Measurements from ENCODE around the gene KIDINS220.

KIDINS220 gene

DNA sequence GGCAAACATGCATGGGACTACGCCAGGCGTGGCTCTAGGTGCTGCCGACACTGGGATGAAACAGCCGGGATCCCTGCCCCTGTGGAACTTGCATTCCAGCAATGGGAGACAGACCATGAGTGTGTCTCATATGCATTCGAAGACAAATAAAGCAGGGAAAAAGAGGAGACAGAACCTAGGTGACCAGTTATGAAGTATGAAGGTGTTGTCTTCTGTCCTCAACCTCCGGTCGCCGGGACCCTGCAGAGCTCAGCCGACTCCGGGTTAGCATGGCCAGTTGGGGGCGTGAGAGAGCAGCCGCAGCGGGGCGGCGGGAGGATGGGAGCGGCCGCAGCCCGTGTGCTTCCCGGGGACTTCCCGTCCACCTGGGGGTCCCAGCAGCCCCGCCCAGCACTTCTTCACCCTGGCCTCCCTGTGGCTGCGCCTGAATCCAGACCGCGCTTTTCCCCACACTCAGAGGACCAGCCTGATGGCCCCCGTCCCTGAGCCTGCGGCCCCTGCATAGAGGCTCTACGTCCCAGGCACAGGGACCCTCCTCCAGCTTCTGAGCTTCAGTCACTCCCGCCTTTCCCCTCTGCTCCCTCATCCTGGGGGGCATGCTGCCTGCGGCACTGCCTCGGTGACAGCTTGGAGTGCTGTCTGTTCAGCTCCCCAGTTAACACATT lies 144.1 kb downstream of the KIDINS220 start:
- TF ChIP-seq ZBTB7A (IDR thresholded peaks at IDR 0.05; ENCODE audit: low read depth), result peak; percentile 33; the same call in 1 of the 2 replicates
- TF ChIP-seq TAF1 (IDR thresholded peaks at IDR 0.05; ENCODE audit: low read depth), result no peak
- TF ChIP-seq CEBPB (IDR thresholded peaks at IDR 0.05), result no peak
- TF ChIP-seq EP300 (IDR thresholded peaks at IDR 0.05; ENCODE audit: borderline replicate concordance), result no peak
- peak; percentile 55; the same call in 1 of the 2 replicates for TF ChIP-seq RAD21 (IDR thresholded peaks at IDR 0.05; ENCODE audit: low read depth)

DNA sequence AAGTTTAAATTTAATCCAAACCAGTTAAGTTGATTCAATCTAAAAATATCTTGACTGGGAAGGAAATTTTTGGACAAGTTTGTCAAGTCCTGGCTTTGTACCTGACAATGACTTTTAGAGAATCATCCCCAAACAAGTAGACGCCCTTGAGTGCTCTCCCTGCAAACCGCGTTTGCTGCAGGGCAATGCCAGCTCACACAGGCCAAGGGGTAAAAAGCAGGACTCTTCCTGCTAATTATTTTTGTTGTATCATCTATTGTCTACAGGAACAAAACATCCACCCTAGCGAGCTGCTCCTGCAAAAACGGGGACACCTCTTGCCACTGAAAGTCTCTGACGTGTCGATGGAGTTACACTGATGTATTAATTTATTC lies 144.6 kb downstream of the KIDINS220 start:
- TF ChIP-seq EP300 (IDR thresholded peaks at IDR 0.05; ENCODE audit: borderline replicate concordance), result no peak
- TF ChIP-seq, protein P1, sequence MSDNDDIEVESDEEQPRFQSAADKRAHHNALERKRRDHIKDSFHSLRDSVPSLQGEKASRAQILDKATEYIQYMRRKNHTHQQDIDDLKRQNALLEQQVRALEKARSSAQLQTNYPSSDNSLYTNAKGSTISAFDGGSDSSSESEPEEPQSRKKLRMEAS (IDR thresholded peaks at IDR 0.05), result no peak
- TF ChIP-seq, protein P2, sequence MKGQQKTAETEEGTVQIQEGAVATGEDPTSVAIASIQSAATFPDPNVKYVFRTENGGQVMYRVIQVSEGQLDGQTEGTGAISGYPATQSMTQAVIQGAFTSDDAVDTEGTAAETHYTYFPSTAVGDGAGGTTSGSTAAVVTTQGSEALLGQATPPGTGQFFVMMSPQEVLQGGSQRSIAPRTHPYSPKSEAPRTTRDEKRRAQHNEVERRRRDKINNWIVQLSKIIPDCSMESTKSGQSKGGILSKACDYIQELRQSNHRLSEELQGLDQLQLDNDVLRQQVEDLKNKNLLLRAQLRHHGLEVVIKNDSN (IDR thresholded peaks at IDR 0.05), result no peak
- TF ChIP-seq YY1 (IDR thresholded peaks at IDR 0.05; ENCODE audit: low read depth), result no peak
- no peak for TF ChIP-seq TCF12 (IDR thresholded peaks at IDR 0.05; ENCODE audit: low read depth)

DNA sequence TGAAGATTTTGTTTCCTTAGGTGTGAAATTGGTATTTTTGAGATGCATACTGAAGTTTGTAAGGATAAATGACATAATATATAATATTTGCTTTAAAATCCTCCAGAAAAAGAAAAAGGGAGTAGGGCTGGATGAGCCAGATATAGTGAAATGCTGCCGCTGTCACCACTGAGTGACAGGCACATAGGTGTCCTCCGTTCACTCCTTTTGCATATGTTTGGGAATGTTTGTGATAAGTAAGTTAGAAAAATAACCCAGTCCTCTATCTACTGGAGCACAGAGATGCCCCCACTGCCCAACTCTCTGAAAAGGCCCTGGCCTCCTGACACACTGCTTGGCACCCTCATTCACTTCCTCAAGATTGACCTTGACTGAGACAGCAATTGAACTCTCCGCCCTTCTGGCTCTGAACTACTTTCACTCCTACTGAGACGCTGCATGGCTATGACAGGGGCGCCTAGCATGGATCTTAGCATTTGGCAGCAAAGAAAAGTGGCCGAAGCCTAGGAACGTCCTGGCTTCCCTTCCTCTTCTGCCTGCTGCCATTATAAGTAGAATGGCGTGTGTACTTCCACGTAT lies 145.5 kb downstream of the KIDINS220 start:
- TF ChIP-seq TEAD4 (IDR thresholded peaks at IDR 0.05), result no peak
- TF ChIP-seq CREB1 (IDR thresholded peaks at IDR 0.05; ENCODE audit: low read depth), result no peak
- no peak for TF ChIP-seq TCF12 (IDR thresholded peaks at IDR 0.05; ENCODE audit: low read depth)

DNA sequence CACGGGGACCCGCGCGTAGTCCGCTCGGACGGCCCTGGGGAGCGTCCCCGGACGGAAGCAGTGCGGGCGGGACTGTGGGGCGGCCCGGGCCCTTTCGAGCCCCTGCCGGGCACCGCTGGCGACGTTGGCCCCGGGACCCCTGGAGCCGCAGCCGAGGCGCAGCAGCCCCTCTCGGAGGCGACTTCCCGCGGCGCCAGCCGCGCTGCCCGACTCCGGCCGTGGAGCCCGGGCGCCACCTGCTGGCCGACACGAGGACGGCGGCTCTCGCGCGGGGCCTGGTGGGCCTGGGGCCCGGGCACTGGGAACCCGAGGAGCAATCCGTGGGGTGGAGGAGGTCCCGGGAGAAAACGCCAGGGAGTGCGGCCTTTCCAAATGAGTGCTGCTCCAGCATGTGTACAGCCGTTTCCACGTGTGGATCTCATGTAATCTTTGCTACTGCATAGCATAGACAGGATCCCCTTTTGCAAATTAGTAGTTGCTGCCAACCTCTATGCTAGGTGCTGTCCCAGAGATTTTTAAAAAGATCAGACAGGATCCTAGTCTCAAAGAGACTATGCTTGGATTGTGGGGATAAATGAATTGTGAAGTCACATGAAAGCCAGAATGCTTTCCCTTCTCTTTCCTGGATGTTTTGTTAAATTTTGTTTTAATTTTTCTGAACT lies 151.6 kb downstream of the KIDINS220 start:
- peak; percentile 69 for TF ChIP-seq ZBTB7A (IDR thresholded peaks at IDR 0.05; ENCODE audit: low read depth)
- TF ChIP-seq, protein P3, sequence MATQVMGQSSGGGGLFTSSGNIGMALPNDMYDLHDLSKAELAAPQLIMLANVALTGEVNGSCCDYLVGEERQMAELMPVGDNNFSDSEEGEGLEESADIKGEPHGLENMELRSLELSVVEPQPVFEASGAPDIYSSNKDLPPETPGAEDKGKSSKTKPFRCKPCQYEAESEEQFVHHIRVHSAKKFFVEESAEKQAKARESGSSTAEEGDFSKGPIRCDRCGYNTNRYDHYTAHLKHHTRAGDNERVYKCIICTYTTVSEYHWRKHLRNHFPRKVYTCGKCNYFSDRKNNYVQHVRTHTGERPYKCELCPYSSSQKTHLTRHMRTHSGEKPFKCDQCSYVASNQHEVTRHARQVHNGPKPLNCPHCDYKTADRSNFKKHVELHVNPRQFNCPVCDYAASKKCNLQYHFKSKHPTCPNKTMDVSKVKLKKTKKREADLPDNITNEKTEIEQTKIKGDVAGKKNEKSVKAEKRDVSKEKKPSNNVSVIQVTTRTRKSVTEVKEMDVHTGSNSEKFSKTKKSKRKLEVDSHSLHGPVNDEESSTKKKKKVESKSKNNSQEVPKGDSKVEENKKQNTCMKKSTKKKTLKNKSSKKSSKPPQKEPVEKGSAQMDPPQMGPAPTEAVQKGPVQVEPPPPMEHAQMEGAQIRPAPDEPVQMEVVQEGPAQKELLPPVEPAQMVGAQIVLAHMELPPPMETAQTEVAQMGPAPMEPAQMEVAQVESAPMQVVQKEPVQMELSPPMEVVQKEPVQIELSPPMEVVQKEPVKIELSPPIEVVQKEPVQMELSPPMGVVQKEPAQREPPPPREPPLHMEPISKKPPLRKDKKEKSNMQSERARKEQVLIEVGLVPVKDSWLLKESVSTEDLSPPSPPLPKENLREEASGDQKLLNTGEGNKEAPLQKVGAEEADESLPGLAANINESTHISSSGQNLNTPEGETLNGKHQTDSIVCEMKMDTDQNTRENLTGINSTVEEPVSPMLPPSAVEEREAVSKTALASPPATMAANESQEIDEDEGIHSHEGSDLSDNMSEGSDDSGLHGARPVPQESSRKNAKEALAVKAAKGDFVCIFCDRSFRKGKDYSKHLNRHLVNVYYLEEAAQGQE (IDR thresholded peaks at IDR 0.05; ENCODE audit: low read depth), result no peak
- TF ChIP-seq FOXM1 (IDR thresholded peaks at IDR 0.05; ENCODE audit: borderline replicate concordance, low read depth), result no peak
- TF ChIP-seq, protein P1 (IDR thresholded peaks at IDR 0.05), result no peak
- no peak for TF ChIP-seq TAF1 (IDR thresholded peaks at IDR 0.05; ENCODE audit: low read depth)
- TF ChIP-seq CREB1 (IDR thresholded peaks at IDR 0.05; ENCODE audit: low read depth), result no peak
- TF ChIP-seq RAD21 (IDR thresholded peaks at IDR 0.05; ENCODE audit: low read depth), result peak; percentile 83

DNA sequence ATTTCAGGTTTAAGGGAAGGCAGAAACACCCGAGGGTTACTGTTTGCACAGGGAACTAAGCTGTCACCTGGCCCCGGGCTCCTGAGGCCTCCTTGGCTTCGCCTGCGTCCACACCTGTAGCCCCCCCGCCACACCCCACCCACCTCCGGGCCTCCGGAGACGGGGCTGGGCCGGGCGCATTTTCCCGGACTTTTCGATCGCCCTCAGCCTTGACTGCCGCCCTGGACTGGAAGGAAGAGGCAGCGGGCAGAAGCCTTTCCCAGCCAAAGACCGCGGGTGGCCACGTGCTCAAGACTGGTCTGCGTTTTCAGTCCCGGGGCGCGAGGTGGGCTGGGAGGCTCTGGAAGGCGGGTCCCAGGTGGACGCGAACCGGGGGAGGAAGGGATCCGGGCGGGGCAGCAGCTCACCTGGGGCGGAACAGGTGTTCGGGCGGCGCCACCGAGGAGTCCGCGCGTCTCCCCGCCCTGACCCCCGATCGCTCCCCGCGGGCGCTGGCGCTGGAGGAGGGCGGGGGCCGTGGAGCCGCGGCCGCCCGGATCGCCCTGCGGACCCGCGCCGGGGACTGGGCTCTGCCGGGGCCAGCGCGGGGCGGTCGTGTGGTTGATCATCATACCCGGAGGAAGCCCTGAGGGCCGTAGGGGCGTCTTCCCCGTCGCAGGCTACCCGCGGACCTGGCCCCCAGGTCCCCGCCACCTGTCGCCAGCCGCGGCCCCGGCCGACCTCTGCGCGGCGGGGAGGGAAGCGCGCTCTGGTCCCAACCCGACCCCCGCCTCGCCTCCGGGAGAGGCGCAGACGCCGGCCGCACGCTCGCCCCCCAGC lies 152.3 kb downstream of the KIDINS220 start:
- TF ChIP-seq, protein P1 (IDR thresholded peaks at IDR 0.05), result peak; percentile 97
- TF ChIP-seq, protein P2 (IDR thresholded peaks at IDR 0.05), result peak; percentile 77
- TF ChIP-seq RAD21 (IDR thresholded peaks at IDR 0.05; ENCODE audit: low read depth) (no peak), TAF1 (IDR thresholded peaks at IDR 0.05; ENCODE audit: low read depth) (no peak), CREB1 (IDR thresholded peaks at IDR 0.05; ENCODE audit: low read depth) (no peak), YY1 (IDR thresholded peaks at IDR 0.05; ENCODE audit: low read depth) (no peak), TEAD4 (IDR thresholded peaks at IDR 0.05) (no peak), EP300 (IDR thresholded peaks at IDR 0.05; ENCODE audit: borderline replicate concordance) (no peak), NFIC (IDR thresholded peaks at IDR 0.05) (no peak), ZBTB7A (IDR thresholded peaks at IDR 0.05; ENCODE audit: low read depth) (no peak), FOXM1 (IDR thresholded peaks at IDR 0.05; ENCODE audit: borderline replicate concordance, low read depth) (no peak), EGR1 (IDR thresholded peaks at IDR 0.05) (0 out of 2 replicates have a peak, but pooled peaks have one; percentile 13), CEBPB (IDR thresholded peaks at IDR 0.05) (no peak), TCF12 (IDR thresholded peaks at IDR 0.05; ENCODE audit: low read depth) (0 out of 2 replicates have a peak, but pooled peaks have one; percentile 34)
- TF ChIP-seq, protein P3 (IDR thresholded peaks at IDR 0.05; ENCODE audit: low read depth), result no peak

All from Ishikawa (cell line).